GM23338 (cell line): ENCODE data around the gene CRYL1. TPM values are rescaled to one million over a fixed set of nuclear protein-coding genes. Genes with fewer than 3 reads are reported as not detected.

Source experiments
- ATAC-seq: fragments of 200-7000 bp; cut with Tn5 transposase; 3 replicates; pipeline ENCODE4 v1.9.1; 2020
- DNase-seq: peaks from one replicate; pipeline ENCODE4 v3.0.0-alpha.2; 2015; ENCODE audit warnings: low spot score
- H2AFZ ChIP-seq: fragments of 200-600 bp; sonication (generic); 2 replicates; pipeline ENCODE4 v1.8.0; 2016; ENCODE audit warnings: antibody characterized with exemption, mild to moderate bottlenecking, moderate library complexity
- H3F3A ChIP-seq: fragments of 200-600 bp; sonication (generic); replicated peaks from 2 replicates; pipeline ENCODE4 v1.8.0; 2017; ENCODE audit warnings: antibody characterized with exemption, mixed run types, low read depth
- H3K27ac ChIP-seq: fragments of 200-600 bp; sonication (generic); 2 replicates; pipeline ENCODE4 v1.6.1; 2016; ENCODE audit warnings: low read depth
- H3K27me3 ChIP-seq: fragments of 200-600 bp; sonication (generic); 2 replicates; pipeline ENCODE4 v1.8.0; 2016; ENCODE audit warnings: mild to moderate bottlenecking, mixed run types, moderate library complexity; ENCODE audit not compliant: insufficient read depth
- H3K36me3 ChIP-seq: fragments of 200-600 bp; sonication (generic); 2 replicates; pipeline ENCODE4 v1.8.0; 2016; ENCODE audit warnings: mild to moderate bottlenecking; ENCODE audit not compliant: insufficient read depth
- H3K4me1 ChIP-seq: fragments of 200-600 bp; sonication (generic); 2 replicates; pipeline ENCODE4 v1.8.0; 2016; ENCODE audit warnings: mild to moderate bottlenecking, moderate library complexity; ENCODE audit not compliant: insufficient read depth
- H3K4me2 ChIP-seq: fragments of 200-600 bp; sonication (generic); 2 replicates; pipeline ENCODE4 v1.7.1; 2017; ENCODE audit warnings: mixed run types
- H3K4me3 ChIP-seq: fragments of 200-600 bp; sonication (generic); 2 replicates; pipeline ENCODE4 v1.6.1; 2016; ENCODE audit warnings: mixed run types
- H3K79me2 ChIP-seq: fragments of 200-600 bp; sonication (generic); replicated peaks from 2 replicates; pipeline ENCODE4 v1.8.0; 2017; ENCODE audit warnings: mild to moderate bottlenecking; ENCODE audit not compliant: insufficient read depth
- H3K9me2 ChIP-seq: fragments of 200-600 bp; sonication (generic); 2 replicates; pipeline ENCODE4 v1.8.0; 2017; ENCODE audit not compliant: insufficient read depth
- H4K20me1 ChIP-seq: fragments of 200-600 bp; sonication (generic); replicated peaks from 2 replicates; pipeline ENCODE4 v1.8.0; 2017; ENCODE audit warnings: mild to moderate bottlenecking; ENCODE audit not compliant: insufficient read depth
- H3K27ac Mint-ChIP-seq: 2 replicates; pipeline ENCODE4 v1.8.0; 2020; ENCODE audit warnings: inconsistent platforms, mild to moderate bottlenecking, moderate library complexity, mixed read lengths
- H3K27me3 Mint-ChIP-seq: 3 replicates; pipeline ENCODE4 v1.8.0; 2022; ENCODE audit warnings: low read depth, mild to moderate bottlenecking, moderate library complexity, mixed read lengths, inconsistent platforms; ENCODE audit not compliant: insufficient read depth, poor library complexity
- H3K36me3 Mint-ChIP-seq: 3 replicates; pipeline ENCODE4 v1.8.0; 2021; ENCODE audit warnings: low read depth, mild to moderate bottlenecking, inconsistent platforms, moderate library complexity, mixed read lengths
- H3K4me1 Mint-ChIP-seq: 3 replicates; pipeline ENCODE4 v1.8.0; 2020; ENCODE audit warnings: mild to moderate bottlenecking, inconsistent platforms, mixed read lengths
- H3K4me3 Mint-ChIP-seq: 3 replicates; pipeline ENCODE4 v1.8.0; 2021; ENCODE audit warnings: moderate library complexity, mild to moderate bottlenecking, inconsistent platforms, mixed read lengths
- H3K9me3 Mint-ChIP-seq: 3 replicates; pipeline ENCODE4 v1.8.0; 2020; ENCODE audit warnings: moderate library complexity, mild to moderate bottlenecking, inconsistent platforms, mixed read lengths
- CREB1 ChIP-seq: fragments of 250-450 bp; sonication (Bioruptor Pico); IDR thresholded peaks from 2 replicates; pipeline ENCODE4 v1.5.0; 2020; ENCODE audit warnings: low read depth, mild to moderate bottlenecking, moderate library complexity
- CTCF ChIP-seq, 2 experiments: fragments of 200-600 bp in 1 of 2; sonication (generic) in 1 of 2; conservative IDR thresholded peaks; 2 replicates each; pipeline versions ENCODE4 v1.5.1 to v1.6.1; 2016 to 2017; ENCODE audit warnings: antibody characterized with exemption in 2 of 2, low read depth in 2 of 2, mild to moderate bottlenecking in 2 of 2, moderate library complexity in 1 of 2
- JUNB ChIP-seq: IDR thresholded peaks from one replicate; pipeline ENCODE4 v1.6.1; 2016; ENCODE audit warnings: antibody characterized with exemption; ENCODE audit not compliant: unreplicated experiment
- NANOG ChIP-seq: IDR thresholded peaks from 2 replicates; pipeline ENCODE4 v1.6.1; 2016; ENCODE audit warnings: antibody characterized with exemption, borderline replicate concordance
- STAT1 ChIP-seq: IDR thresholded peaks from one replicate; pipeline ENCODE4 v1.6.1; 2016; ENCODE audit warnings: antibody characterized with exemption; ENCODE audit not compliant: unreplicated experiment
- ZNF331 ChIP-seq: fragments of 250-450 bp; sonication (Bioruptor Pico); IDR thresholded peaks from 2 replicates; pipeline ENCODE4 v1.5.0; 2020; ENCODE audit warnings: low read depth, mild to moderate bottlenecking, moderate library complexity
- ZNF462 ChIP-seq: fragments of 250-450 bp; sonication (Bioruptor Pico); IDR thresholded peaks from 2 replicates; pipeline ENCODE4 v1.5.0; 2020; ENCODE audit warnings: mild to moderate bottlenecking, moderate library complexity
- polyA plus RNA-seq: library from polyadenylated mRNA; unstranded; fragments of >200 nt; fragmentation: Nextera tagmentation; extraction: Ambion mirVana; gene quantifications from 2 replicates; pipeline ENCODE4 v1.2.1, GENCODE V29; 2016
- total RNA-seq: library from RNA; depleted of rRNA; stranded (reverse); fragments of >200 nt; shearing (Covaris generic); gene quantifications from 2 replicates; pipeline ENCODE4 v1.2.3, GENCODE V29; 2014

Gene CRYL1
- total and polyA plus RNA-seq, 2 experiments from 2014 or later, result 2.2 to 2.6 TPM

GRCh38 chr13:20466371-20466770, 59.3 kb downstream of the CRYL1 start (continued):
- TF ChIP-seq ZNF462 (CRISPR knock-in tag) (no peak), NANOG (no peak), ZNF331 (no peak), CTCF (conservative IDR thresholded peaks at IDR 0.05; ENCODE audit: low read depth in 2 of 2) (no peak), CREB1 (no peak), JUNB (no peak)

- H2AFZ ChIP-seq, result peak overlapping the region; percentile 59; the same call in 1 of the 2 replicates
- H3K9me2 ChIP-seq, result no peaks in the 10 kb centered on the region
- no peaks in the 10 kb centered on the region for H3K79me2 ChIP-seq
- Mint-ChIP-seq H3K4me1 (peaks cover 28% of the 10 kb centered on the region), H3K4me3 (no peak overlapping the region), H3K27ac (no peak overlapping the region), H3K27me3 (peaks cover 6% of the 10 kb centered on the region), H3K9me3 (no peaks in the 10 kb centered on the region), H3K36me3 (no peaks in the 10 kb centered on the region)
- H3K27me3 ChIP-seq, result no peaks in the 10 kb centered on the region
- H3K4me1 ChIP-seq, result peaks cover 8% of the 10 kb centered on the region
- no peaks in the 10 kb centered on the region for H3K36me3 ChIP-seq
- DNase-seq, result no peak
- H4K20me1 ChIP-seq, result no peaks in the 10 kb centered on the region
- no peak overlapping the region for H3K27ac ChIP-seq
- no peak overlapping the region for H3K4me2 ChIP-seq
- no peaks in the 10 kb centered on the region for H3F3A ChIP-seq
- no peak for ATAC-seq
- no peak overlapping the region for H3K4me3 ChIP-seq
- TF ChIP-seq STAT1 (no peak), ZNF462 (CRISPR knock-in tag) (no peak)
Measured at GRCh38 chr13:20465218-20465879, 60.3 kb downstream of the CRYL1 start.
